CD14-positive monocyte (primary cell): ENCODE results near the gene MPDZ. TPM values are rescaled to one million over a fixed set of nuclear protein-coding genes. Genes with fewer than 3 reads are reported as not detected.

Source experiments
- DNase-seq, 3 donors: peaks; one replicate each; pipeline ENCODE4 v3.0.0-alpha.2; 2011 to 2022
- H2AFZ ChIP-seq: 2 replicates; pipeline ENCODE4 v1.6.0; 2012; ENCODE audit warnings: mild to moderate bottlenecking, low read depth, low read length, inconsistent platforms; ENCODE audit not compliant: insufficient read depth, poor library complexity, severe bottlenecking
- H3K27ac ChIP-seq, 2 donors: 1 replicate in 1 of 2; 2 replicates in 1 of 2; pipeline ENCODE4 v1.5.1; 2012 to 2013; ENCODE audit warnings: low read length in 2 of 2, control low read depth in 1 of 2, inconsistent platforms in 1 of 2, low read depth in 1 of 2, mild to moderate bottlenecking in 1 of 2
- H3K27me3 ChIP-seq, 2 donors: one replicate each; pipeline versions ENCODE4 v1.6.0 to v1.6.1; 2011 to 2013; ENCODE audit warnings: low read length in 2 of 2; ENCODE audit not compliant: control insufficient read depth in 2 of 2, insufficient read depth in 2 of 2
- H3K36me3 ChIP-seq, 2 donors: replicated peaks in 1 of 2; 1 replicate in 1 of 2; 2 replicates in 1 of 2; pipeline versions ENCODE4 v1.5.1 to v1.6.1; 2012 to 2013; ENCODE audit warnings: low read length in 2 of 2, control low read depth in 1 of 2, inconsistent platforms in 1 of 2, mild to moderate bottlenecking in 1 of 2; ENCODE audit not compliant: insufficient read depth in 2 of 2, control insufficient read depth in 1 of 2
- H3K4me1 ChIP-seq, 2 donors: 1 replicate in 1 of 2; 2 replicates in 1 of 2; pipeline versions ENCODE4 v1.5.1 to v1.6.1; 2012 to 2013; ENCODE audit warnings: low read length in 2 of 2, control low read depth in 1 of 2, inconsistent platforms in 1 of 2, mild to moderate bottlenecking in 1 of 2, moderate library complexity in 1 of 2; ENCODE audit not compliant: insufficient read depth in 2 of 2, control insufficient read depth in 1 of 2
- H3K4me2 ChIP-seq: replicated peaks from 2 replicates; pipeline ENCODE3; 2012; ENCODE audit warnings: low read length, moderate library complexity, mild to moderate bottlenecking; ENCODE audit not compliant: poor library complexity, severe bottlenecking; ENCODE audit errors: extremely low read depth
- H3K4me3 ChIP-seq, 3 experiments: fragments of 200-600 bp in 1 of 3; sonication (generic) in 1 of 3; replicated peaks in 1 of 3; 1 replicate in 2 of 3; 2 replicates in 1 of 3; pipeline ENCODE4 v1.5.1; 2011 to 2013; ENCODE audit warnings: low read length in 3 of 3, mild to moderate bottlenecking in 3 of 3, control low read depth in 2 of 3, low read depth in 2 of 3, inconsistent platforms in 1 of 3, moderate library complexity in 1 of 3
- H3K79me2 ChIP-seq: 2 replicates; pipeline ENCODE4 v1.6.0; 2012; ENCODE audit warnings: mild to moderate bottlenecking, control low read depth, inconsistent platforms, low read length, moderate library complexity; ENCODE audit not compliant: insufficient read depth
- H3K9ac ChIP-seq: 2 replicates; pipeline ENCODE4 v1.6.0; 2017; ENCODE audit warnings: low read length, mild to moderate bottlenecking; ENCODE audit not compliant: insufficient read depth, poor library complexity, severe bottlenecking
- H3K9me3 ChIP-seq, 2 donors: replicated peaks in 1 of 2; 1 replicate in 1 of 2; 2 replicates in 1 of 2; pipeline versions ENCODE4 v1.5.1 to v1.6.1; 2012 to 2013; ENCODE audit warnings: low read length in 2 of 2, control low read depth in 1 of 2; ENCODE audit not compliant: control insufficient read depth in 1 of 2, insufficient read depth in 1 of 2
- H4K20me1 ChIP-seq: 2 replicates; pipeline ENCODE4 v1.6.0; 2012; ENCODE audit warnings: mild to moderate bottlenecking, low read length, control low read depth, moderate library complexity; ENCODE audit not compliant: insufficient read depth
- H3K27ac Mint-ChIP-seq, 7 donors: one replicate each; pipeline ENCODE4 v1.8.0; 2020; ENCODE audit warnings: mild to moderate bottlenecking in 7 of 7, mixed read lengths in 7 of 7, moderate library complexity in 6 of 7, inconsistent platforms in 2 of 7
- H3K27me3 Mint-ChIP-seq, 3 donors: one replicate each; pipeline ENCODE4 v1.8.0; 2021 to 2022; ENCODE audit warnings: low read depth in 3 of 3, mild to moderate bottlenecking in 3 of 3, mixed read lengths in 3 of 3, moderate library complexity in 3 of 3, inconsistent platforms in 1 of 3
- H3K36me3 Mint-ChIP-seq, 2 donors: one replicate each; pipeline ENCODE4 v1.8.0; 2020; ENCODE audit warnings: mixed read lengths in 2 of 2, inconsistent platforms in 1 of 2, mild to moderate bottlenecking in 1 of 2
- H3K4me1 Mint-ChIP-seq: one replicate; pipeline ENCODE4 v1.8.0; 2020; ENCODE audit warnings: mild to moderate bottlenecking, mixed read lengths
- H3K4me3 Mint-ChIP-seq, 2 donors: one replicate each; pipeline ENCODE4 v1.8.0; 2020; ENCODE audit warnings: mild to moderate bottlenecking in 2 of 2, mixed read lengths in 2 of 2, moderate library complexity in 1 of 2
- H3K9me3 Mint-ChIP-seq, 7 donors: one replicate each; pipeline ENCODE4 v1.8.0; 2020 to 2022; ENCODE audit warnings: mixed read lengths in 7 of 7, mild to moderate bottlenecking in 6 of 7, moderate library complexity in 6 of 7, inconsistent platforms in 2 of 7
- WGBS: methylation state at CpG from one replicate; pipeline ENCODE4 v1.1.5; 2013; ENCODE audit warnings: missing lambda C conversion rate; ENCODE audit not compliant: insufficient coverage; 5-methylcytosine and 5-hydroxymethylcytosine counted together
- intact Hi-C, 2 donors: fragments of 100-400 bp; cut with micrococcal nuclease; formaldehyde crosslinking; loops; one replicate each; pipeline versions ENCODE4 v1.15.0 to v1.15.1; 2023
- polyA plus RNA-seq, 3 donors: library from polyadenylated mRNA; depleted of rRNA in 1 of 3; unstranded in 2 of 3; stranded (reverse) in 1 of 3; fragments of 300-500 nt in 2 of 3; fragments of >200 nt in 1 of 3; fragmentation: Illumina TruSeq in 2 of 3; gene quantifications; 1 replicate in 2 of 3; 2 replicates in 1 of 3; pipeline ENCODE4 v1.2.3, GENCODE V29; 2012 to 2021
- TF ChIP-seq, protein P1 (sequence below): fragments of 200-600 bp; IDR thresholded peaks from one replicate; pipeline ENCODE4 v1.8.0; 2022; ENCODE audit warnings: antibody characterized with exemption, mild to moderate bottlenecking

The MPDZ gene
- polyA plus RNA-seq, 3 donors = not detected

DNA sequence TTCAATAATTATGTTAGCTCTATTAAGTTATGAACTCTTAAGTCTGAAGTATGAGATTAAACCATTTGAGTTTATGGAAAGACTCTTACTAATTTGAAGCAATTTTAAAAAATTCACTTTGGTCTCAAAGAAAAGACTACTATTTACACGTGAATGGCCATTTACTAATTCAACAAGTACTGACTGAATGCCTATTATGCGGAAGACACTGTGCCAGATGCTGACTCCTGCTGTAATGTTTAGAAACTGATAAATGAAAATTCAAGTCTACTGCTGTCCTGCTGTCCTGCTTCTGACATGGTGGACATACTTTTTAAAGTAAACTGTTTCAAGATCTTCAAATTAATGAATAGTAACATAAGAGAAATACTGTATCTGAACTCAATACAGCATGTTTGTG lies 116.2 kb downstream of the MPDZ start:
- H3K27me3 Mint-ChIP-seq = no peaks in the 10 kb centered on the region
- no CpG with 5 or more reads among the region's 2 CpGs for WGBS
- H3K27ac ChIP-seq = no peak overlapping the region
- no peak overlapping the region for H2AFZ ChIP-seq
- no peak overlapping the region for H3K4me2 ChIP-seq
- no peaks in the 10 kb centered on the region for H3K9me3 Mint-ChIP-seq
- TF ChIP-seq, protein P1, sequence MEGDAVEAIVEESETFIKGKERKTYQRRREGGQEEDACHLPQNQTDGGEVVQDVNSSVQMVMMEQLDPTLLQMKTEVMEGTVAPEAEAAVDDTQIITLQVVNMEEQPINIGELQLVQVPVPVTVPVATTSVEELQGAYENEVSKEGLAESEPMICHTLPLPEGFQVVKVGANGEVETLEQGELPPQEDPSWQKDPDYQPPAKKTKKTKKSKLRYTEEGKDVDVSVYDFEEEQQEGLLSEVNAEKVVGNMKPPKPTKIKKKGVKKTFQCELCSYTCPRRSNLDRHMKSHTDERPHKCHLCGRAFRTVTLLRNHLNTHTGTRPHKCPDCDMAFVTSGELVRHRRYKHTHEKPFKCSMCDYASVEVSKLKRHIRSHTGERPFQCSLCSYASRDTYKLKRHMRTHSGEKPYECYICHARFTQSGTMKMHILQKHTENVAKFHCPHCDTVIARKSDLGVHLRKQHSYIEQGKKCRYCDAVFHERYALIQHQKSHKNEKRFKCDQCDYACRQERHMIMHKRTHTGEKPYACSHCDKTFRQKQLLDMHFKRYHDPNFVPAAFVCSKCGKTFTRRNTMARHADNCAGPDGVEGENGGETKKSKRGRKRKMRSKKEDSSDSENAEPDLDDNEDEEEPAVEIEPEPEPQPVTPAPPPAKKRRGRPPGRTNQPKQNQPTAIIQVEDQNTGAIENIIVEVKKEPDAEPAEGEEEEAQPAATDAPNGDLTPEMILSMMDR = no peak
- H3K27ac Mint-ChIP-seq = no peak overlapping the region
- H3K79me2 ChIP-seq = no peaks in the 10 kb centered on the region
- no peaks in the 10 kb centered on the region for H3K4me1 ChIP-seq
- no peaks in the 10 kb centered on the region for H4K20me1 ChIP-seq
- H3K4me3 ChIP-seq = no peak overlapping the region
- no peaks in the 10 kb centered on the region for H3K9me3 ChIP-seq
- H3K4me3 Mint-ChIP-seq = no peak overlapping the region
- H3K36me3 Mint-ChIP-seq = no peaks in the 10 kb centered on the region
- intact Hi-C loops = no loop called here
- no peak for DNase-seq
- H3K9ac ChIP-seq = no peak overlapping the region
- no peaks in the 10 kb centered on the region for H3K27me3 ChIP-seq
- no peaks in the 10 kb centered on the region for H3K4me1 Mint-ChIP-seq
- H3K36me3 ChIP-seq = no peaks in the 10 kb centered on the region

DNA sequence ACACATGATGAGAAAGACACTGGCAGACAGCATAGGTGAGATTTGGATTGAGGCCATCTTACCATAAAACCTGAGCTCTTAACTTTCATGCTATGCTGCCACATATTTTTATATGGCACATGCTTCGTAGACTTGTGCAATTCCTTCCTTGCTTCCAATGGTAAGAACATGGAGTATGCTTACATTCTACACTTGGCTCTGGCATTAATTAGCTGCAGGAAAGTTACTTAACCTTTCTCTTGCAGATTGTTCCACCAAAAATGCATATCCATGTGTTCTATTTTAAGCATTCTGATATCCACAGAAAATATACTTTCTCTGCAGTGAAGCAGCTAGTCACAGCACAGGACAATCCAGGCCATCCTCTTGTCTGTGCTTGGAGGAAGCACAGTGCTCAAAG lies 119.4 kb downstream of the MPDZ start:
- Mint-ChIP-seq H3K36me3 (no peaks in the 10 kb centered on the region), H3K4me3 (no peak overlapping the region), H3K4me1 (no peaks in the 10 kb centered on the region), H3K27me3 (no peaks in the 10 kb centered on the region), H3K9me3 (peaks cover 0 to 2% (median 0%) of the 10 kb centered on the region in 7 donors), H3K27ac (no peak overlapping the region)
- H2AFZ ChIP-seq = no peak overlapping the region
- H3K27ac ChIP-seq = no peak overlapping the region
- H3K36me3 ChIP-seq = no peaks in the 10 kb centered on the region
- H3K79me2 ChIP-seq = no peaks in the 10 kb centered on the region
- H3K9me3 ChIP-seq = no peaks in the 10 kb centered on the region
- no CpG with 5 or more reads among the region's 1 CpG for WGBS
- H4K20me1 ChIP-seq = no peaks in the 10 kb centered on the region
- TF ChIP-seq, protein P1 = no peak
- H3K4me3 ChIP-seq = no peak overlapping the region
- no peaks in the 10 kb centered on the region for H3K27me3 ChIP-seq
- H3K9ac ChIP-seq = no peak overlapping the region
- no peaks in the 10 kb centered on the region for H3K4me1 ChIP-seq
- intact Hi-C loops = no loop called here
- DNase-seq = no peak
- no peak overlapping the region for H3K4me2 ChIP-seq
